Suprapubic skin (tissue), 4 donors: ENCODE results near the gene AKAP13.

ENCODE experiments used
- CTCF ChIP-seq, 2 donors: fragments of 200-600 bp in 1 of 2; fragments of 450-650 bp in 1 of 2; sonication (generic) in 1 of 2; IDR thresholded peaks; one replicate each; pipeline ENCODE4 v1.5.1; 2016 to 2019; ENCODE audit warnings: antibody characterized with exemption in 2 of 2, mild to moderate bottlenecking in 1 of 2, moderate library complexity in 1 of 2
- EP300 ChIP-seq: sonication (generic); formaldehyde crosslinking; IDR thresholded peaks from one replicate; pipeline ENCODE4 v1.6.1; 2017; ENCODE audit warnings: antibody characterized with exemption
- POLR2A ChIP-seq, 2 donors: fragments of 450-650 bp; IDR thresholded peaks; one replicate each; pipeline ENCODE4 v1.6.1; 2017; ENCODE audit warnings: antibody characterized with exemption in 2 of 2, mild to moderate bottlenecking in 2 of 2, moderate library complexity in 2 of 2
- POLR2AphosphoS5 ChIP-seq, 3 donors: sonication (generic); formaldehyde crosslinking; IDR thresholded peaks; one replicate each; pipeline ENCODE4 v1.6.1; 2017; ENCODE audit warnings: antibody characterized with exemption in 3 of 3

GRCh38 chr15:85633859-85634258 is 253.5 kb downstream of the AKAP13 start:
- no peak for TF ChIP-seq CTCF (IDR thresholded peaks at IDR 0.05)
- TF ChIP-seq EP300, result no peak
- TF ChIP-seq POLR2AphosphoS5 (IDR thresholded peaks at IDR 0.05), result no peak
- no peak for TF ChIP-seq POLR2A (IDR thresholded peaks at IDR 0.05)
